IPS-20b (cell line): Measurements from ENCODE around the gene ADGRD1.

Experiments
- H3K27ac ChIP-seq: one replicate; pipeline ENCODE4 v1.5.1; 2013; ENCODE audit warnings: low read length
- H3K27me3 ChIP-seq: 2 replicates; pipeline ENCODE4 v1.6.1; 2013; ENCODE audit warnings: mild to moderate bottlenecking, low read length, inconsistent platforms; ENCODE audit not compliant: insufficient read depth
- H3K36me3 ChIP-seq: 2 replicates; pipeline ENCODE4 v1.6.1; 2013; ENCODE audit warnings: low read depth, mild to moderate bottlenecking, inconsistent platforms, low read length, moderate library complexity; ENCODE audit not compliant: insufficient read depth
- H3K4me1 ChIP-seq: 2 replicates; pipeline ENCODE4 v1.6.1; 2013; ENCODE audit warnings: mild to moderate bottlenecking, control low read depth, inconsistent platforms, low read length, moderate library complexity; ENCODE audit not compliant: insufficient read depth
- H3K4me3 ChIP-seq: 2 replicates; pipeline ENCODE4 v1.5.1; 2013; ENCODE audit warnings: mild to moderate bottlenecking, low read length, inconsistent platforms
- H3K9ac ChIP-seq: 2 replicates; pipeline ENCODE4 v1.6.1; 2013; ENCODE audit warnings: low read depth, mild to moderate bottlenecking, inconsistent platforms, low read length, moderate library complexity
- H3K9me3 ChIP-seq: 2 replicates; pipeline ENCODE4 v1.6.1; 2013; ENCODE audit warnings: mild to moderate bottlenecking, low read depth, low read length, inconsistent platforms; ENCODE audit not compliant: insufficient read depth

ADGRD1 gene

GRCh38 chr12:130969223-130969622, 15.5 kb downstream of the ADGRD1 start:
- no peaks in the 10 kb centered on the region for H3K27me3 ChIP-seq
- H3K27ac ChIP-seq = no peak overlapping the region
- no peak overlapping the region for H3K4me3 ChIP-seq
- no peaks in the 10 kb centered on the region for H3K4me1 ChIP-seq
- no peaks in the 10 kb centered on the region for H3K36me3 ChIP-seq
- no peaks in the 10 kb centered on the region for H3K9me3 ChIP-seq
- no peak overlapping the region for H3K9ac ChIP-seq

- Histone ChIP-seq H3K9me3 (no peaks in the 10 kb centered on the region), H3K4me1 (no peaks in the 10 kb centered on the region), H3K27me3 (no peaks in the 10 kb centered on the region), H3K4me3 (no peak overlapping the region), H3K36me3 (no peaks in the 10 kb centered on the region), H3K27ac (no peak overlapping the region), H3K9ac (no peak overlapping the region)
Measured at GRCh38 chr12:130970165-130970907, 16.6 kb downstream of the ADGRD1 start.

GRCh38 chr12:130970908-130971233, 17.2 kb downstream of the ADGRD1 start:
- no peak overlapping the region for H3K4me3 ChIP-seq
- H3K36me3 ChIP-seq = no peaks in the 10 kb centered on the region
- H3K9ac ChIP-seq = no peak overlapping the region
- no peak overlapping the region for H3K27ac ChIP-seq
- no peaks in the 10 kb centered on the region for H3K27me3 ChIP-seq
- H3K9me3 ChIP-seq = no peaks in the 10 kb centered on the region
- H3K4me1 ChIP-seq = no peaks in the 10 kb centered on the region

GRCh38 chr12:130971925-130972585, 18.3 kb downstream of the ADGRD1 start:
- no peaks in the 10 kb centered on the region for H3K27me3 ChIP-seq
- H3K27ac ChIP-seq = no peak overlapping the region
- H3K4me1 ChIP-seq = no peaks in the 10 kb centered on the region
- no peak overlapping the region for H3K4me3 ChIP-seq
- no peaks in the 10 kb centered on the region for H3K36me3 ChIP-seq
- H3K9ac ChIP-seq = no peak overlapping the region
- no peaks in the 10 kb centered on the region for H3K9me3 ChIP-seq

GRCh38 chr12:130972586-130972950, 18.9 kb downstream of the ADGRD1 start:
- no peaks in the 10 kb centered on the region for H3K4me1 ChIP-seq
- H3K27me3 ChIP-seq = no peaks in the 10 kb centered on the region
- no peaks in the 10 kb centered on the region for H3K36me3 ChIP-seq
- H3K9me3 ChIP-seq = no peaks in the 10 kb centered on the region
- H3K27ac ChIP-seq = no peak overlapping the region
- no peak overlapping the region for H3K9ac ChIP-seq
- H3K4me3 ChIP-seq = no peak overlapping the region

GRCh38 chr12:130973109-130973508, 19.4 kb downstream of the ADGRD1 start:
- no peaks in the 10 kb centered on the region for H3K36me3 ChIP-seq
- H3K4me1 ChIP-seq = no peaks in the 10 kb centered on the region
- no peak overlapping the region for H3K9ac ChIP-seq
- H3K27me3 ChIP-seq = no peaks in the 10 kb centered on the region
- H3K27ac ChIP-seq = no peak overlapping the region
- H3K4me3 ChIP-seq = no peak overlapping the region
- H3K9me3 ChIP-seq = no peaks in the 10 kb centered on the region

GRCh38 chr12:130973906-130974305, 20.2 kb downstream of the ADGRD1 start:
- no peaks in the 10 kb centered on the region for H3K9me3 ChIP-seq
- H3K27ac ChIP-seq = no peak overlapping the region
- no peaks in the 10 kb centered on the region for H3K36me3 ChIP-seq
- H3K9ac ChIP-seq = no peak overlapping the region
- no peaks in the 10 kb centered on the region for H3K4me1 ChIP-seq
- H3K4me3 ChIP-seq = no peak overlapping the region
- no peaks in the 10 kb centered on the region for H3K27me3 ChIP-seq

- Histone ChIP-seq H3K4me3 (no peak overlapping the region), H3K27ac (no peak overlapping the region), H3K36me3 (no peaks in the 10 kb centered on the region), H3K9ac (no peak overlapping the region), H3K4me1 (no peaks in the 10 kb centered on the region), H3K27me3 (no peaks in the 10 kb centered on the region), H3K9me3 (no peaks in the 10 kb centered on the region)
Measured at GRCh38 chr12:130975116-130975515, 21.4 kb downstream of the ADGRD1 start.

- Histone ChIP-seq H3K27ac (no peak overlapping the region), H3K27me3 (no peaks in the 10 kb centered on the region), H3K9me3 (no peaks in the 10 kb centered on the region), H3K4me3 (no peak overlapping the region), H3K4me1 (no peaks in the 10 kb centered on the region), H3K9ac (no peak overlapping the region), H3K36me3 (no peaks in the 10 kb centered on the region)
Measured at GRCh38 chr12:130976171-130976720, 22.5 kb downstream of the ADGRD1 start.

GRCh38 chr12:130977046-130977742, 23.5 kb downstream of the ADGRD1 start:
- Histone ChIP-seq H3K4me1 (no peaks in the 10 kb centered on the region), H3K27ac (no peak overlapping the region), H3K9ac (no peak overlapping the region)

GRCh38 chr12:130977743-130978095, 24.0 kb downstream of the ADGRD1 start:
- no peak overlapping the region for H3K27ac ChIP-seq

More at GRCh38 chr12:130977046-130977742, 23.5 kb downstream of the ADGRD1 start:
- Histone ChIP-seq H3K4me3 (no peak overlapping the region), H3K27me3 (no peaks in the 10 kb centered on the region), H3K9me3 (no peaks in the 10 kb centered on the region), H3K36me3 (no peaks in the 10 kb centered on the region)

GRCh38 chr12:130978785-130979184, 25.1 kb downstream of the ADGRD1 start:
- H3K27ac ChIP-seq = no peak overlapping the region
- H3K27me3 ChIP-seq = no peaks in the 10 kb centered on the region
- no peaks in the 10 kb centered on the region for H3K36me3 ChIP-seq
- H3K9me3 ChIP-seq = no peaks in the 10 kb centered on the region
- H3K4me1 ChIP-seq = no peaks in the 10 kb centered on the region
- H3K4me3 ChIP-seq = no peak overlapping the region
- H3K9ac ChIP-seq = no peak overlapping the region

More at GRCh38 chr12:130977743-130978095, 24.0 kb downstream of the ADGRD1 start:
- Histone ChIP-seq H3K9ac (no peak overlapping the region), H3K27me3 (no peaks in the 10 kb centered on the region), H3K9me3 (no peaks in the 10 kb centered on the region), H3K4me3 (no peak overlapping the region), H3K36me3 (no peaks in the 10 kb centered on the region), H3K4me1 (no peaks in the 10 kb centered on the region)
